H1 (cell line): ENCODE measurements around the gene UQCRQ. TPM values are rescaled to one million over a fixed set of nuclear protein-coding genes. Genes with fewer than 3 reads are reported as not detected.

Experiments
- CTCF ChIA-PET: fragments of 300-600 bp; sonication (Branson Sonifier 250); formaldehyde crosslinking; loops from one replicate; lab custom pipeline; 2021; ENCODE audit not compliant: partially characterized antibody; lab: Charles Lee
- POLR2A ChIA-PET: fragments of 300-600 bp; sonication (Branson Sonifier 250); formaldehyde crosslinking; loops from one replicate; lab custom pipeline; 2021; ENCODE audit warnings: inconsistent platforms; ENCODE audit not compliant: partially characterized antibody; lab: Charles Lee
- DNase-seq, 2 experiments: peaks; one replicate each; pipeline versions ENCODE4 v3.0.0 to v3.0.0-alpha.2; 2010 to 2022; ENCODE audit warnings: low spot score in 2 of 2, low read depth in 1 of 2, mixed read lengths in 1 of 2
- FAIRE-seq: peaks from 2 replicates; lab custom pipeline; 2011; peaks lifted over from hg19 to GRCh38; lab: Jason Lieb, UNC
- H2AFZ ChIP-seq: 2 replicates; pipeline ENCODE4 v1.8.1; 2012; ENCODE audit warnings: low read length, inconsistent platforms
- H2AK5ac ChIP-seq: 2 replicates; pipeline ENCODE4 v1.6.1; 2013; ENCODE audit warnings: low read depth, low read length
- H2BK120ac ChIP-seq: replicated peaks from 2 replicates; pipeline ENCODE3; 2013; ENCODE audit warnings: low read depth, low read length, inconsistent platforms
- H2BK12ac ChIP-seq: 2 replicates; pipeline ENCODE4 v1.6.1; 2013; ENCODE audit warnings: low read depth, low read length
- H2BK15ac ChIP-seq: 2 replicates; pipeline ENCODE4 v1.6.1; 2013; ENCODE audit warnings: low read length
- H2BK20ac ChIP-seq: 2 replicates; pipeline ENCODE4 v1.6.1; 2013; ENCODE audit warnings: low read length
- H2BK5ac ChIP-seq: 2 replicates; pipeline ENCODE4 v1.6.1; 2013; ENCODE audit warnings: low read depth, low read length
- H3K14ac ChIP-seq: 2 replicates; pipeline ENCODE4 v1.6.1; 2013; ENCODE audit warnings: inconsistent platforms; ENCODE audit not compliant: insufficient read length
- H3K18ac ChIP-seq: 2 replicates; pipeline ENCODE4 v1.6.1; 2013; ENCODE audit warnings: low read length; ENCODE audit errors: extremely low read depth
- H3K23ac ChIP-seq: 2 replicates; pipeline ENCODE4 v1.6.1; 2013; ENCODE audit warnings: inconsistent platforms; ENCODE audit not compliant: insufficient read length
- H3K23me2 ChIP-seq: 2 replicates; pipeline ENCODE4 v1.6.1; 2013; ENCODE audit warnings: low read depth, low read length
- H3K27ac ChIP-seq: 2 replicates; pipeline ENCODE4 v1.6.1; 2011; ENCODE audit warnings: low read depth, low read length, inconsistent platforms
- H3K27me3 ChIP-seq, 4 experiments: replicated peaks in 1 of 4; 1 replicate in 1 of 4; 2 replicates in 3 of 4; pipeline versions ENCODE4 v1.6.1 to v1.8.1; 2011 to 2013; ENCODE audit warnings: low read length in 3 of 4, mild to moderate bottlenecking in 3 of 4, inconsistent platforms in 2 of 4, mixed read lengths in 2 of 4, moderate library complexity in 1 of 4; ENCODE audit not compliant: control insufficient read depth in 3 of 4, insufficient read depth in 3 of 4; ENCODE audit errors: extremely low read depth in 1 of 4
- H3K36me3 ChIP-seq, 4 experiments: 2 replicates each; pipeline versions ENCODE4 v1.6.1 to v1.8.1; 2011 to 2013; ENCODE audit warnings: mild to moderate bottlenecking in 4 of 4, low read length in 3 of 4, moderate library complexity in 2 of 4, control low read depth in 1 of 4, inconsistent platforms in 1 of 4; ENCODE audit not compliant: insufficient read depth in 4 of 4, control insufficient read depth in 2 of 4
- H3K4ac ChIP-seq: replicated peaks from 2 replicates; pipeline ENCODE3; 2013; ENCODE audit warnings: low read length, low read depth, mixed read lengths, inconsistent platforms; ENCODE audit not compliant: insufficient read length
- H3K4me1 ChIP-seq, 4 experiments: replicated peaks in 1 of 4; 1 replicate in 1 of 4; 2 replicates in 3 of 4; pipeline versions ENCODE4 v1.6.1 to v1.8.1; 2011 to 2013; ENCODE audit warnings: low read length in 3 of 4, inconsistent platforms in 2 of 4, mixed read lengths in 1 of 4; ENCODE audit not compliant: insufficient read depth in 4 of 4, control insufficient read depth in 3 of 4
- H3K4me2 ChIP-seq, 2 experiments: 2 replicates each; pipeline versions ENCODE4 v1.6.1 to v1.8.1; 2011 to 2013; ENCODE audit warnings: low read depth in 2 of 2, low read length in 2 of 2, control low read depth in 1 of 2, inconsistent platforms in 1 of 2, mild to moderate bottlenecking in 1 of 2; ENCODE audit not compliant: insufficient read depth in 1 of 2
- H3K4me3 ChIP-seq, 4 experiments: fragments of 200-600, 300-600 bp in 1 of 4; sonication (generic), shearing (Covaris generic), sonication (Bioruptor Twin) in 1 of 4; 2 replicates each; pipeline versions ENCODE4 v1.5.1 to v1.8.1; 2011 to 2016; ENCODE audit warnings: low read length in 4 of 4, low read depth in 3 of 4, control low read depth in 2 of 4, inconsistent platforms in 2 of 4, mild to moderate bottlenecking in 2 of 4, mixed read lengths in 1 of 4, moderate library complexity in 1 of 4; ENCODE audit not compliant: insufficient read depth in 2 of 4; ENCODE audit errors: extremely low read depth in 1 of 4
- H3K56ac ChIP-seq: replicated peaks from 2 replicates; pipeline ENCODE3; 2013; ENCODE audit warnings: low read depth, mild to moderate bottlenecking, mixed read lengths, low read length, inconsistent platforms; ENCODE audit not compliant: insufficient read length
- H3K79me1 ChIP-seq: 2 replicates; pipeline ENCODE4 v1.6.1; 2013; ENCODE audit warnings: low read depth, low read length, control low read depth
- H3K79me2 ChIP-seq, 2 experiments: 2 replicates each; pipeline versions ENCODE4 v1.6.1 to v1.8.1; 2012 to 2013; ENCODE audit warnings: low read length in 2 of 2, mild to moderate bottlenecking in 2 of 2, inconsistent platforms in 1 of 2; ENCODE audit not compliant: insufficient read depth in 2 of 2, control insufficient read depth in 1 of 2
- H3K9ac ChIP-seq, 4 experiments: replicated peaks in 1 of 4; 1 replicate in 1 of 4; 2 replicates in 3 of 4; pipeline versions ENCODE4 v1.6.1 to v1.8.1; 2011 to 2013; ENCODE audit warnings: low read depth in 3 of 4, low read length in 3 of 4, control low read depth in 2 of 4, mild to moderate bottlenecking in 2 of 4, moderate library complexity in 2 of 4, inconsistent platforms in 1 of 4; ENCODE audit errors: extremely low read depth in 1 of 4
- H3K9me3 ChIP-seq, 2 experiments: 2 replicates each; pipeline versions ENCODE4 v1.6.1 to v1.8.1; 2012 to 2013; ENCODE audit warnings: mild to moderate bottlenecking in 2 of 2, moderate library complexity in 2 of 2, control low read depth in 1 of 2, inconsistent platforms in 1 of 2, low read depth in 1 of 2, low read length in 1 of 2, mixed read lengths in 1 of 2; ENCODE audit not compliant: insufficient read depth in 2 of 2
- H4K20me1 ChIP-seq, 2 experiments: replicated peaks in 1 of 2; 2 replicates each; pipeline versions ENCODE3 to v1.8.1; 2011 to 2013; ENCODE audit warnings: inconsistent platforms in 2 of 2, low read length in 2 of 2, mild to moderate bottlenecking in 1 of 2; ENCODE audit not compliant: insufficient read depth in 2 of 2, control insufficient read depth in 1 of 2
- H4K5ac ChIP-seq: 2 replicates; pipeline ENCODE4 v1.6.1; 2013; ENCODE audit warnings: low read length, low read depth, mixed read lengths, inconsistent platforms; ENCODE audit not compliant: insufficient read length
- H4K8ac ChIP-seq: 2 replicates; pipeline ENCODE4 v1.8.0; 2013; ENCODE audit warnings: mild to moderate bottlenecking, moderate library complexity, low read length, inconsistent platforms; ENCODE audit not compliant: insufficient read depth; ENCODE audit errors: extremely low read depth
- H4K91ac ChIP-seq: replicated peaks from 2 replicates; pipeline ENCODE3; 2013; ENCODE audit warnings: low read length, mixed read lengths, inconsistent platforms; ENCODE audit not compliant: insufficient read length
- SIRT6 ChIP-seq: IDR thresholded peaks from one replicate; pipeline ENCODE4 v1.7.1; 2012; ENCODE audit warnings: low read length, inconsistent platforms
- WGBS, 2 experiments: shearing (Covaris generic) in 1 of 2; methylation state at CpG; one replicate each; pipeline versions ENCODE4 v1.1.6 to v1.1.7; 2013 to 2015; ENCODE audit warnings: low lambda C conversion rate in 2 of 2, mixed read lengths in 2 of 2, inconsistent platforms in 1 of 2, low coverage in 1 of 2, missing lambda C conversion rate in 1 of 2; ENCODE audit not compliant: insufficient replicate concordance in 2 of 2, insufficient coverage in 1 of 2, insufficient read length in 1 of 2; ENCODE audit errors: extremely low coverage in 1 of 2, missing lambda C conversion rate in 1 of 2; 5-methylcytosine and 5-hydroxymethylcytosine counted together
- polyA plus RNA-seq, 7 experiments: library from polyadenylated mRNA; depleted of rRNA in 3 of 7; stranded (reverse) in 5 of 7; unstranded in 2 of 7; fragments of >200 nt in 5 of 7; fragments of 200-250 nt in 2 of 7; gene quantifications; 1 replicate in 5 of 7; 2 replicates in 1 of 7; 4 replicates in 1 of 7; pipeline versions ENCODE4 v1.2.1 to v1.2.3, GENCODE V29; 2011 to 2013; ENCODE audit warnings: missing spikeins in 2 of 7, mixed read lengths in 2 of 7
- total RNA-seq: library from RNA; stranded (reverse); fragmentation: NEBNext Ultra II Directional; extraction: Animal tissue kit (Norgen Biotek cat#: 25700); gene quantifications from 2 replicates; pipeline ENCODE4 v1.2.1, GENCODE V29; 2021

UQCRQ gene
- total and polyA plus RNA-seq, 2 of the 8 experiments (the other 6 are each of a cell fraction or from before 2014, with no cell fraction given), result 177 to 293 TPM

DNA sequence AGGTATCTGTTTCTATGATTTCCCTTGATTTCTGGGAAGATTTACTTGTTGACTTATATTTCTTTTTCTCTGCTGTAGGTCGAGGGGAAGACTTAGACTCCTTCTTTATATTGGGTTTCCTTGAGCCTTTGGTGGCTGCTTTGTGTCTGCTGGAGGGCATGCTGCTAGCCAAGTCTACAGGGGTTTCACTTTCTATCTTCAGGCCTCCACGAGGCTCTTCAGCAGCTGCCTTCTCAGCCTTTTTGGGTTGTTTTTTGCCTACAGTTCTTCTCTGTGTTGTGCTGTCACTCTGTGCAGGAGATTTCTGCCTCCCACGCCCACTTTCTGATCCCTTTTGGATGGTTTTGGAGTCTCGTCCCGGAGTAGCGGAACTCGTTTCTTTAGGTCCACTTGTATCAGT lies 30.2 kb downstream of the UQCRQ start:
- DNase-seq, result no peak
- Histone ChIP-seq H2BK120ac (no peak overlapping the region), H3K14ac (no peak overlapping the region), H3K4me1 (no peaks in the 10 kb centered on the region), H3K27ac (no peak overlapping the region), H2BK5ac (no peak overlapping the region), H4K5ac (no peak overlapping the region), H2BK20ac (no peak overlapping the region), H3K18ac (no peak overlapping the region), H3K9ac (no peak overlapping the region), H3K9me3 (no peaks in the 10 kb centered on the region), H4K20me1 (peaks cover 0 to 2% of the 10 kb centered on the region in 2 experiments), H3K23me2 (no peaks in the 10 kb centered on the region), H4K8ac (no peak overlapping the region), H3K27me3 (no peaks in the 10 kb centered on the region), H3K4me2 (no peak overlapping the region), H2AFZ (no peak overlapping the region), H3K4ac (no peak overlapping the region), H3K23ac (no peak overlapping the region), H3K4me3 (no peak overlapping the region), H3K36me3 (peaks cover 28 to 73% (median 50%) of the 10 kb centered on the region in 4 experiments), H2BK12ac (no peak overlapping the region), H4K91ac (no peak overlapping the region), H3K79me2 (no peaks in the 10 kb centered on the region), H3K79me1 (no peaks in the 10 kb centered on the region), H2AK5ac (no peak overlapping the region), H3K56ac (no peak overlapping the region), H2BK15ac (no peak overlapping the region)
- 93% methylated on average over 7 of the region's 7 CpGs; no CpG with 5 or more reads in 1 of the 2 experiments for WGBS, 2 experiments
- FAIRE-seq, result no peak
- CTCF ChIA-PET, result interaction anchor here (0.8 to 1.2 kb wide), 3 partner anchors 9 to 215 kb away, joined by 3 to 4 read pairs (median 3); no protein-coding TSS in a partner anchor
- TF ChIP-seq SIRT6, result no peak
- POLR2A ChIA-PET, result no interaction called here
